ENCODE data around the gene DMGDH. TPM values are rescaled to one million over a fixed set of nuclear protein-coding genes. Genes with fewer than 3 reads are reported as not detected.

The DMGDH gene
- total and polyA plus RNA-seq, 2 donors (not counting 3 experiments of a cell fraction or from before 2014, with no cell fraction given), result 0.11 TPM; not detected in 1

DNA sequence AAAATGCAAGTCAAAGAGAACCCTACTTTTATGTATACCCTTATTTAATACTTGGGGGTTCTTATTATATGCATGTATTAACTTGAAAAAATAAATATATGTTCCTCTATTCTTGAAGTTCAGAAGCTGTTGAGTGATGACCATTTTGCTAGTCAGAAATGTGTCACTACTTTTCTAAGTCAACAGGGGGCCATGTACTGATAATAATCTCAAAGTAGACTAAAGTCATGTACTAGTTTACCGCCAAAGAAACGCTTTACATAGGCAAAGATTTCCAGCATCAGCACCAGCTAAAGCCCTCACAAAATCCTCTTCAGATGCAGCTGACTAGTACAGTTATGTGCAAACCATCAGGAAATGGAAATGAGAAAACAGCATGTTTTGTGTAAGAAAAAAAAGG is 36.4 kb upstream of the DMGDH start:
- H3K4me2 ChIP-seq (ENCODE audit: insufficient read depth, low read length), result no peak overlapping the region
- ChIA-PET POLR2A (no interaction called here), CTCF (interaction anchor here (0.8 to 3.8 kb wide), 7 partner anchors 10 to 206 kb away, joined by 3 to 25 read pairs (median 4); no protein-coding TSS in a partner anchor)
- no peak overlapping the region for H3K9ac ChIP-seq (replicated peaks; ENCODE audit: extremely low read depth, insufficient read depth, low read length)
- H2AFZ ChIP-seq (ENCODE audit: low read depth, low read length), result no peak overlapping the region
- intact Hi-C loops (cut with micrococcal nuclease) (no loop called here), dilution Hi-C loops (cut with MboI; ENCODE audit: extremely low pct_ligation_motif_present, low sequenced_read_pairs) (no loop called here)
- no peak overlapping the region for H3K4me3 ChIP-seq (replicated peaks in 1 of 3; ENCODE audit: insufficient read depth in 1 of 3, low read depth in 1 of 3, low read length in 3 of 3)
- H3K27ac ChIP-seq (ENCODE audit: insufficient read depth, low read depth, low read length), result no peak overlapping the region
- peaks cover 7 to 14% of the 10 kb centered on the region in 2 experiments for H3K27me3 ChIP-seq (ENCODE audit: control insufficient read depth in 2 of 2, insufficient read depth in 2 of 2, low read length in 2 of 2)
- H3K36me3 ChIP-seq (ENCODE audit: control insufficient read depth in 2 of 2, extremely low read depth in 1 of 2, insufficient read depth in 2 of 2, low read length in 2 of 2), result no peaks in the 10 kb centered on the region
- no peaks in the 10 kb centered on the region for H3K79me2 ChIP-seq (ENCODE audit: control insufficient read depth, insufficient read depth, low read length)
- TF ChIP-seq, protein P1, sequence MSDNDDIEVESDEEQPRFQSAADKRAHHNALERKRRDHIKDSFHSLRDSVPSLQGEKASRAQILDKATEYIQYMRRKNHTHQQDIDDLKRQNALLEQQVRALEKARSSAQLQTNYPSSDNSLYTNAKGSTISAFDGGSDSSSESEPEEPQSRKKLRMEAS (IDR thresholded peaks at IDR 0.05; ENCODE audit: insufficient read depth, insufficient read length), result no peak
- no peak for TF ChIP-seq JUN (IDR thresholded peaks at IDR 0.05; ENCODE audit: borderline replicate concordance, insufficient read depth, insufficient read length, low read depth)
- TF ChIP-seq, protein P2, sequence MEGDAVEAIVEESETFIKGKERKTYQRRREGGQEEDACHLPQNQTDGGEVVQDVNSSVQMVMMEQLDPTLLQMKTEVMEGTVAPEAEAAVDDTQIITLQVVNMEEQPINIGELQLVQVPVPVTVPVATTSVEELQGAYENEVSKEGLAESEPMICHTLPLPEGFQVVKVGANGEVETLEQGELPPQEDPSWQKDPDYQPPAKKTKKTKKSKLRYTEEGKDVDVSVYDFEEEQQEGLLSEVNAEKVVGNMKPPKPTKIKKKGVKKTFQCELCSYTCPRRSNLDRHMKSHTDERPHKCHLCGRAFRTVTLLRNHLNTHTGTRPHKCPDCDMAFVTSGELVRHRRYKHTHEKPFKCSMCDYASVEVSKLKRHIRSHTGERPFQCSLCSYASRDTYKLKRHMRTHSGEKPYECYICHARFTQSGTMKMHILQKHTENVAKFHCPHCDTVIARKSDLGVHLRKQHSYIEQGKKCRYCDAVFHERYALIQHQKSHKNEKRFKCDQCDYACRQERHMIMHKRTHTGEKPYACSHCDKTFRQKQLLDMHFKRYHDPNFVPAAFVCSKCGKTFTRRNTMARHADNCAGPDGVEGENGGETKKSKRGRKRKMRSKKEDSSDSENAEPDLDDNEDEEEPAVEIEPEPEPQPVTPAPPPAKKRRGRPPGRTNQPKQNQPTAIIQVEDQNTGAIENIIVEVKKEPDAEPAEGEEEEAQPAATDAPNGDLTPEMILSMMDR (IDR thresholded peaks at IDR 0.05; ENCODE audit: extremely low read depth in 1 of 2, insufficient read depth in 1 of 2, low read depth in 1 of 2, low read length in 2 of 2), result no peak
- TF ChIP-seq POLR2A (IDR thresholded peaks at IDR 0.05; ENCODE audit: low read depth, low read length), result no peak
- H4K20me1 ChIP-seq (replicated peaks; ENCODE audit: control insufficient read depth, extremely low read depth, insufficient read depth, low read length), result no peaks in the 10 kb centered on the region
- DNase-seq (ENCODE audit: low read depth, low spot score) (no peak), FAIRE-seq (no peak)
- no peaks in the 10 kb centered on the region for H3K4me1 ChIP-seq (ENCODE audit: control insufficient read depth, extremely low read depth, insufficient read depth, low read length)
- no TSS peak for BruUV-seq (replicated peaks)
- H3K9me3 ChIP-seq (replicated peaks; ENCODE audit: control insufficient read depth, insufficient read depth, low read length), result no peaks in the 10 kb centered on the region
- no peaks in the 10 kb centered on the region for H3K9me1 ChIP-seq (replicated peaks; ENCODE audit: control insufficient read depth, extremely low read depth, insufficient read depth, low read length)

DNA sequence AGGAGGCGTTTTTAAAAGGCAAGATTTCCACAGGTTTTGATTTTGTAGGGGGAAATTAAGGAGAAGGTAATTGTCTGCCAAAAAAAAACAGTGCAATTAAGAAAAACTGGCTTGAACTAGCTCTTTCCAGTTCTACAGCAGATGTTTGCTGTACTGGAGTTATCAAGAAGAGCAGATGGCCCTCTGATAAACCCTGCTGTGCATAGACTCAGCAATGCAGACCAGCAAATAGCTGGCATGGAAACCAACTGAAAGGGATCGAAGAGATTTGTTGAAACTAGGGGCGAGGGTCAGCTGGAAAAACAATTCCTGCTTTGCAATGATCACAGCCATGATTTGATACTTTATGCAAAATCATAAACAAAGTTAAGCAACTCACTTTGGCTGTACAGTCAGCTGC is 24.3 kb upstream of the DMGDH start:
- ChIA-PET POLR2A (no interaction called here), CTCF (no interaction called here)
- no peaks in the 10 kb centered on the region for H3K9me3 ChIP-seq (replicated peaks; ENCODE audit: control insufficient read depth, insufficient read depth, low read length)
- H4K20me1 ChIP-seq (replicated peaks; ENCODE audit: control insufficient read depth, extremely low read depth, insufficient read depth, low read length), result no peaks in the 10 kb centered on the region
- no peaks in the 10 kb centered on the region for H3K4me1 ChIP-seq (ENCODE audit: control insufficient read depth, extremely low read depth, insufficient read depth, low read length)
- H3K36me3 ChIP-seq (ENCODE audit: control insufficient read depth in 2 of 2, extremely low read depth in 1 of 2, insufficient read depth in 2 of 2, low read length in 2 of 2), result no peaks in the 10 kb centered on the region
- no peak overlapping the region for H2AFZ ChIP-seq (ENCODE audit: low read depth, low read length)
- H3K9me1 ChIP-seq (replicated peaks; ENCODE audit: control insufficient read depth, extremely low read depth, insufficient read depth, low read length), result no peaks in the 10 kb centered on the region
- intact Hi-C loops (cut with micrococcal nuclease) (no loop called here), dilution Hi-C loops (cut with MboI; ENCODE audit: extremely low pct_ligation_motif_present, low sequenced_read_pairs) (no loop called here)
- H3K9ac ChIP-seq (replicated peaks; ENCODE audit: extremely low read depth, insufficient read depth, low read length), result no peak overlapping the region
- no TSS peak for BruUV-seq (replicated peaks)
- H3K27me3 ChIP-seq (ENCODE audit: control insufficient read depth in 2 of 2, insufficient read depth in 2 of 2, low read length in 2 of 2), result peaks cover 2 to 3% of the 10 kb centered on the region in 2 experiments
- H3K4me3 ChIP-seq (replicated peaks in 1 of 3; ENCODE audit: insufficient read depth in 1 of 3, low read depth in 1 of 3, low read length in 3 of 3), result no peak overlapping the region
- no peak for FAIRE-seq
- DNase-seq (ENCODE audit: low read depth, low spot score), result no peak
- no peak overlapping the region for H3K4me2 ChIP-seq (ENCODE audit: insufficient read depth, low read length)
- no peak for TF ChIP-seq FOS (IDR thresholded peaks at IDR 0.05; ENCODE audit: borderline replicate concordance, insufficient read depth, low read length)
- TF ChIP-seq EZH2 (IDR thresholded peaks at IDR 0.05; ENCODE audit: borderline replicate concordance, low read depth, low read length, severe bottlenecking), result no peak
- TF ChIP-seq MYC (IDR thresholded peaks at IDR 0.05; ENCODE audit: low read depth, low read length), result no peak
- TF ChIP-seq GATA2 (IDR thresholded peaks at IDR 0.05; ENCODE audit: insufficient read depth, insufficient read length, low read depth, low read length), result no peak
- no peak overlapping the region for H3K27ac ChIP-seq (ENCODE audit: insufficient read depth, low read depth, low read length)
- H3K79me2 ChIP-seq (ENCODE audit: control insufficient read depth, insufficient read depth, low read length), result no peaks in the 10 kb centered on the region
